ENCODE measurements around the gene PIGU.

DNA sequence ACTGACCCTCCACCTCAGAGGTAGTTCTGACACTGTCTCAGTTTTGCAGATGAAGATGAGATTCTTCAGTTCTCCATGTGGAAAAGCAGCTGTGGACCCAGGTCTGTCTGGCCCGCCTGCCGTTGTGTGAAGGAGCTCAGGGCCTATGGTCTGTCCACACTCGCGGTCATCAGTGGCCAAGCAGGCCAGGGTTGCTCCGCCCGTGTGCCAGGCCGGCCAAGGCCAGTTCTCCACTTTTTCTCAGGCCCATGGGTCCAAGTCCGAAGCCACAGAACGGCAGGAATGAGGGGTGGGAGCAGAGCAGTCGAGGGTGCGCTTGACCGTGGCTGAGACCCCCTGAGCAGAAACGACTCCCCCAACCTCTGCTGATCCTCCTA lies 127.0 kb downstream of the PIGU start:
- TF ChIP-seq, protein P1, sequence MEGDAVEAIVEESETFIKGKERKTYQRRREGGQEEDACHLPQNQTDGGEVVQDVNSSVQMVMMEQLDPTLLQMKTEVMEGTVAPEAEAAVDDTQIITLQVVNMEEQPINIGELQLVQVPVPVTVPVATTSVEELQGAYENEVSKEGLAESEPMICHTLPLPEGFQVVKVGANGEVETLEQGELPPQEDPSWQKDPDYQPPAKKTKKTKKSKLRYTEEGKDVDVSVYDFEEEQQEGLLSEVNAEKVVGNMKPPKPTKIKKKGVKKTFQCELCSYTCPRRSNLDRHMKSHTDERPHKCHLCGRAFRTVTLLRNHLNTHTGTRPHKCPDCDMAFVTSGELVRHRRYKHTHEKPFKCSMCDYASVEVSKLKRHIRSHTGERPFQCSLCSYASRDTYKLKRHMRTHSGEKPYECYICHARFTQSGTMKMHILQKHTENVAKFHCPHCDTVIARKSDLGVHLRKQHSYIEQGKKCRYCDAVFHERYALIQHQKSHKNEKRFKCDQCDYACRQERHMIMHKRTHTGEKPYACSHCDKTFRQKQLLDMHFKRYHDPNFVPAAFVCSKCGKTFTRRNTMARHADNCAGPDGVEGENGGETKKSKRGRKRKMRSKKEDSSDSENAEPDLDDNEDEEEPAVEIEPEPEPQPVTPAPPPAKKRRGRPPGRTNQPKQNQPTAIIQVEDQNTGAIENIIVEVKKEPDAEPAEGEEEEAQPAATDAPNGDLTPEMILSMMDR (IDR thresholded peaks at IDR 0.05; ENCODE audit: low read depth, low read length, poor library complexity, severe bottlenecking): no peak
- no peak for TF ChIP-seq EZH2phosphoT487 (IDR thresholded peaks at IDR 0.05; ENCODE audit: borderline replicate concordance, low read length)

Data from DOHH2 (cell line).